Upper lobe of right lung (tissue), 1 donor: ENCODE measurements around the gene ETNK1. TPM values are rescaled to one million over a fixed set of nuclear protein-coding genes. Genes with fewer than 3 reads are reported as not detected.

ENCODE experiments used
- ATAC-seq: fragments of 200-7000 bp; cut with Tn5 transposase; one replicate; pipeline ENCODE4 v1.9.1; 2020; ENCODE audit warnings: mild to moderate bottlenecking, moderate library complexity
- DNase-seq: peaks from one replicate; pipeline ENCODE4 v3.0.0-alpha.2; 2020
- H3K27ac ChIP-seq: fragments of 200-600 bp; one replicate; pipeline ENCODE4 v1.8.0; 2022
- H3K27me3 ChIP-seq: fragments of 200-600 bp; one replicate; pipeline ENCODE4 v1.8.0; 2022; ENCODE audit warnings: mild to moderate bottlenecking
- H3K36me3 ChIP-seq: fragments of 200-600 bp; one replicate; pipeline ENCODE4 v1.8.0; 2022
- H3K4me1 ChIP-seq: fragments of 200-600 bp; one replicate; pipeline ENCODE4 v1.8.0; 2022
- H3K4me3 ChIP-seq: fragments of 200-600 bp; one replicate; pipeline ENCODE4 v1.8.0; 2022; ENCODE audit warnings: mild to moderate bottlenecking
- H3K9me3 ChIP-seq: fragments of 200-600 bp; one replicate; pipeline ENCODE4 v1.8.0; 2022
- CTCF ChIP-seq: fragments of 200-600 bp; IDR thresholded peaks from one replicate; pipeline ENCODE4 v1.8.0; 2022; ENCODE audit warnings: antibody characterized with exemption
- intact Hi-C: fragments of 100-400 bp; cut with DNase I; formaldehyde crosslinking; loops from one replicate; pipeline ENCODE4 v1.11.0; 2022
- total RNA-seq: library from RNA; stranded (reverse); fragmentation: NEBNext Ultra II Directional; extraction: Animal tissue kit (Norgen Biotek cat#: 25700); gene quantifications from one replicate; pipeline ENCODE4 v1.2.1, GENCODE V29; 2021
- donor health status: DM: no; HTN: yes; CAD: no; lungs with severe emphysema.

The ETNK1 gene
- total RNA-seq, 1 donor from 2014 or later, result 86.2 TPM

- no peak for TF ChIP-seq CTCF
- peak; percentile 14 for ATAC-seq
These were observed 857 bp downstream of the ETNK1 start for GRCh38 chr12:22625762-22626294.

GRCh38 chr12:22626406-22626805 is 1.4 kb downstream of the ETNK1 start:
- H3K9me3 ChIP-seq, result no peaks in the 10 kb centered on the region
- TF ChIP-seq CTCF, result no peak
- peak overlapping the region; percentile 98 for H3K27ac ChIP-seq
- DNase-seq (no peak), ATAC-seq (no peak)
- no peaks in the 10 kb centered on the region for H3K36me3 ChIP-seq
- intact Hi-C loops, result no loop called here
- H3K4me3 ChIP-seq, result peak overlapping the region; percentile 93
- H3K4me1 ChIP-seq, result peaks cover 13% of the 10 kb centered on the region
- no peaks in the 10 kb centered on the region for H3K27me3 ChIP-seq

More at GRCh38 chr12:22625762-22626294, 857 bp downstream of the ETNK1 start:
- Histone ChIP-seq H3K36me3 (no peaks in the 10 kb centered on the region), H3K9me3 (no peaks in the 10 kb centered on the region), H3K4me1 (peaks cover 13% of the 10 kb centered on the region), H3K4me3 (peak overlapping the region; percentile 93), H3K27ac (peak overlapping the region; percentile 98), H3K27me3 (no peaks in the 10 kb centered on the region)
- no peak for DNase-seq
- intact Hi-C loops, result no loop called here

- intact Hi-C loops, result no loop called here
- Histone ChIP-seq H3K36me3 (no peaks in the 10 kb centered on the region), H3K9me3 (no peaks in the 10 kb centered on the region), H3K27ac (peak overlapping the region; percentile 98), H3K4me1 (peaks cover 13% of the 10 kb centered on the region), H3K4me3 (peak overlapping the region; percentile 93), H3K27me3 (no peaks in the 10 kb centered on the region)
- no peak for ATAC-seq
- TF ChIP-seq CTCF, result no peak
- DNase-seq, result no peak
These were observed 2.4 kb downstream of the ETNK1 start for GRCh38 chr12:22627371-22627770.

- no peaks in the 10 kb centered on the region for H3K27me3 ChIP-seq
- intact Hi-C loops, result no loop called here
- peak overlapping the region; percentile 93 for H3K4me3 ChIP-seq
- no peak for TF ChIP-seq CTCF
- ATAC-seq, result no peak
- no peak for DNase-seq
- H3K9me3 ChIP-seq, result no peaks in the 10 kb centered on the region
- peak overlapping the region; percentile 20 for H3K27ac ChIP-seq
- H3K36me3 ChIP-seq, result no peaks in the 10 kb centered on the region
- H3K4me1 ChIP-seq, result peaks cover 13% of the 10 kb centered on the region
These were observed 3.3 kb downstream of the ETNK1 start for GRCh38 chr12:22628228-22628627.

- no peak for DNase-seq
These were observed 7.0 kb downstream of the ETNK1 start for GRCh38 chr12:22631863-22632463.

More at GRCh38 chr12:22631863-22632463, 7.0 kb downstream of the ETNK1 start:
- no peak for ATAC-seq
- H3K4me1 ChIP-seq, result peaks cover 21% of the 10 kb centered on the region
- no peak overlapping the region for H3K27ac ChIP-seq
- no peaks in the 10 kb centered on the region for H3K27me3 ChIP-seq
- intact Hi-C loops, result no loop called here
- no peaks in the 10 kb centered on the region for H3K36me3 ChIP-seq
- H3K9me3 ChIP-seq, result no peaks in the 10 kb centered on the region
- peak; percentile 69 for TF ChIP-seq CTCF
- H3K4me3 ChIP-seq, result no peak overlapping the region
